Measurements from ENCODE around the gene RABEP2.
A peak's percentile ranks its signal among the peaks of the same experiment; 100 is the strongest.
"Not testable (repeated sequence)": the region's sequence is repeated elsewhere in the genome, so short reads cannot be mapped to it uniquely, and the experiment has no call there.

Gene RABEP2

GRCh38 chr16:28872952-28873351, 52.1 kb downstream of the RABEP2 start:
- Histone ChIP-seq H4K12ac (ENCODE audit: low read depth, low read length) (no peak overlapping the region), H2BK120ac (ENCODE audit: insufficient read depth, low read length, poor library complexity) (no peak overlapping the region), H4K8ac (ENCODE audit: low read depth, low read length) (no peak overlapping the region), H3K23ac (ENCODE audit: low read length) (no peak overlapping the region), H2BK12ac (ENCODE audit: low read length) (no peak overlapping the region), H3K18ac (ENCODE audit: low read length) (no peak overlapping the region), H3K4me3 (ENCODE audit: low read depth, low read length) (no peak overlapping the region), H3K27ac (ENCODE audit: low read depth, low read length) (no peak overlapping the region), H3K27me3 (ENCODE audit: insufficient read depth, low read length) (no peaks in the 10 kb centered on the region), H3K14ac (ENCODE audit: low read length) (no peak overlapping the region), H2AFZ (ENCODE audit: insufficient read depth, low read length, poor library complexity) (no peak overlapping the region), H3K4ac (ENCODE audit: low read depth, low read length) (no peak overlapping the region), H3K9ac (ENCODE audit: low read length) (no peak overlapping the region), H3K4me2 (ENCODE audit: low read length) (no peak overlapping the region), H3K79me2 (ENCODE audit: control insufficient read depth, insufficient read depth, low read length, poor library complexity) (no peaks in the 10 kb centered on the region), H2AK5ac (ENCODE audit: low read length) (no peak overlapping the region), H4K91ac (ENCODE audit: low read depth, low read length) (no peak overlapping the region), H3K4me1 (ENCODE audit: control insufficient read depth in 1 of 2, insufficient read depth in 2 of 2, low read length in 2 of 2) (no peaks in the 10 kb centered on the region), H3K36me3 (ENCODE audit: control insufficient read depth in 1 of 2, insufficient read depth in 2 of 2, low read length in 2 of 2) (peaks cover 60 to 63% of the 10 kb centered on the region in 2 experiments), H3K79me1 (ENCODE audit: low read length) (no peaks in the 10 kb centered on the region), H3K9me3 (ENCODE audit: insufficient read depth, low read depth, low read length) (no peaks in the 10 kb centered on the region), H2BK5ac (ENCODE audit: low read depth, low read length, poor library complexity) (no peak overlapping the region)
- DNase-seq = no peak
- no CpG with 5 or more reads among the region's 15 CpGs for WGBS (ENCODE audit: extremely low coverage, insufficient coverage, insufficient read length)

GRCh38 chr16:28869201-28869600, 55.8 kb downstream of the RABEP2 start:
- no peaks in the 10 kb centered on the region for H3K79me1 ChIP-seq (ENCODE audit: low read length)
- H3K23ac ChIP-seq (ENCODE audit: low read length) = no peak overlapping the region
- no peak overlapping the region for H3K27ac ChIP-seq (ENCODE audit: low read depth, low read length)
- no peak overlapping the region for H4K8ac ChIP-seq (ENCODE audit: low read depth, low read length)
- peaks cover 2% of the 10 kb centered on the region for H3K79me2 ChIP-seq (ENCODE audit: control insufficient read depth, insufficient read depth, low read length, poor library complexity)
- no peak overlapping the region for H2BK12ac ChIP-seq (ENCODE audit: low read length)
- H3K36me3 ChIP-seq (ENCODE audit: control insufficient read depth in 1 of 2, insufficient read depth in 2 of 2, low read length in 2 of 2) = peaks cover 70 to 75% of the 10 kb centered on the region in 2 experiments
- H3K4me2 ChIP-seq (ENCODE audit: low read length) = no peak overlapping the region
- H2AK5ac ChIP-seq (ENCODE audit: low read length) = no peak overlapping the region
- no peak overlapping the region for H3K4me3 ChIP-seq (ENCODE audit: low read depth, low read length)
- H3K27me3 ChIP-seq (ENCODE audit: insufficient read depth, low read length) = no peaks in the 10 kb centered on the region
- no peak overlapping the region for H3K14ac ChIP-seq (ENCODE audit: low read length)
- no peak overlapping the region for H2BK120ac ChIP-seq (ENCODE audit: insufficient read depth, low read length, poor library complexity)
- no peak overlapping the region for H2AFZ ChIP-seq (ENCODE audit: insufficient read depth, low read length, poor library complexity)
- H3K9ac ChIP-seq (ENCODE audit: low read length) = no peak overlapping the region
- H2BK5ac ChIP-seq (ENCODE audit: low read depth, low read length, poor library complexity) = no peak overlapping the region
- DNase-seq = no peak
- H3K4ac ChIP-seq (ENCODE audit: low read depth, low read length) = no peak overlapping the region
- H3K4me1 ChIP-seq (ENCODE audit: control insufficient read depth in 1 of 2, insufficient read depth in 2 of 2, low read length in 2 of 2) = peaks cover 3 to 4% of the 10 kb centered on the region in 2 experiments
- no peak overlapping the region for H3K18ac ChIP-seq (ENCODE audit: low read length)
- no CpG with 5 or more reads among the region's 11 CpGs for WGBS (ENCODE audit: extremely low coverage, insufficient coverage, insufficient read length)
- H4K12ac ChIP-seq (ENCODE audit: low read depth, low read length) = no peak overlapping the region
- no peak overlapping the region for H4K91ac ChIP-seq (ENCODE audit: low read depth, low read length)
- H3K9me3 ChIP-seq (ENCODE audit: insufficient read depth, low read depth, low read length) = no peaks in the 10 kb centered on the region

GRCh38 chr16:28867646-28868045, 57.4 kb downstream of the RABEP2 start:
- H3K23ac ChIP-seq (ENCODE audit: low read length); H3K79me2 ChIP-seq (ENCODE audit: control insufficient read depth, insufficient read depth, low read length, poor library complexity); H3K14ac ChIP-seq (ENCODE audit: low read length); H2AFZ ChIP-seq (ENCODE audit: insufficient read depth, low read length, poor library complexity); H3K9me3 ChIP-seq (ENCODE audit: insufficient read depth, low read depth, low read length); DNase-seq; H3K4me1 ChIP-seq (ENCODE audit: control insufficient read depth in 1 of 2, insufficient read depth in 2 of 2, low read length in 2 of 2); H4K8ac ChIP-seq (ENCODE audit: low read depth, low read length); H4K91ac ChIP-seq (ENCODE audit: low read depth, low read length); H3K79me1 ChIP-seq (ENCODE audit: low read length); H3K27ac ChIP-seq (ENCODE audit: low read depth, low read length); H3K18ac ChIP-seq (ENCODE audit: low read length); H3K4me2 ChIP-seq (ENCODE audit: low read length); H3K4me3 ChIP-seq (ENCODE audit: low read depth, low read length); H2BK12ac ChIP-seq (ENCODE audit: low read length); H3K27me3 ChIP-seq (ENCODE audit: insufficient read depth, low read length); H3K4ac ChIP-seq (ENCODE audit: low read depth, low read length); H2AK5ac ChIP-seq (ENCODE audit: low read length); H4K12ac ChIP-seq (ENCODE audit: low read depth, low read length); H2BK120ac ChIP-seq (ENCODE audit: insufficient read depth, low read length, poor library complexity); H3K9ac ChIP-seq (ENCODE audit: low read length); H2BK5ac ChIP-seq (ENCODE audit: low read depth, low read length, poor library complexity): not testable (repeated sequence)
- peaks cover 58 to 60% of the 10 kb centered on the region in 2 experiments for H3K36me3 ChIP-seq (ENCODE audit: control insufficient read depth in 1 of 2, insufficient read depth in 2 of 2, low read length in 2 of 2)
- WGBS (ENCODE audit: extremely low coverage, insufficient coverage, insufficient read length) = no CpG with 5 or more reads among the region's 9 CpGs

- peaks cover 54 to 56% of the 10 kb centered on the region in 2 experiments for H3K36me3 ChIP-seq (ENCODE audit: control insufficient read depth in 1 of 2, insufficient read depth in 2 of 2, low read length in 2 of 2)
- H3K27ac ChIP-seq (ENCODE audit: low read depth, low read length) = no peak overlapping the region
- no peak overlapping the region for H3K23ac ChIP-seq (ENCODE audit: low read length)
- H3K4ac ChIP-seq (ENCODE audit: low read depth, low read length) = no peak overlapping the region
- no peaks in the 10 kb centered on the region for H3K27me3 ChIP-seq (ENCODE audit: insufficient read depth, low read length)
- H2BK5ac ChIP-seq (ENCODE audit: low read depth, low read length, poor library complexity) = no peak overlapping the region
- no peak overlapping the region for H4K12ac ChIP-seq (ENCODE audit: low read depth, low read length)
- H3K9me3 ChIP-seq (ENCODE audit: insufficient read depth, low read depth, low read length) = no peaks in the 10 kb centered on the region
- H4K8ac ChIP-seq (ENCODE audit: low read depth, low read length) = no peak overlapping the region
- WGBS (ENCODE audit: extremely low coverage, insufficient coverage, insufficient read length) = no CpG with 5 or more reads among the region's 13 CpGs
- H3K9ac ChIP-seq (ENCODE audit: low read length) = no peak overlapping the region
- peaks cover 6% of the 10 kb centered on the region for H3K79me1 ChIP-seq (ENCODE audit: low read length)
- DNase-seq = peak; percentile 29 to 48
- H2BK12ac ChIP-seq (ENCODE audit: low read length) = no peak overlapping the region
- no peak overlapping the region for H3K4me3 ChIP-seq (ENCODE audit: low read depth, low read length)
- H3K14ac ChIP-seq (ENCODE audit: low read length) = no peak overlapping the region
- H4K91ac ChIP-seq (ENCODE audit: low read depth, low read length) = no peak overlapping the region
- no peak overlapping the region for H2AK5ac ChIP-seq (ENCODE audit: low read length)
- H2AFZ ChIP-seq (ENCODE audit: insufficient read depth, low read length, poor library complexity) = no peak overlapping the region
- peaks cover 4% of the 10 kb centered on the region in 2 experiments for H3K4me1 ChIP-seq (ENCODE audit: control insufficient read depth in 1 of 2, insufficient read depth in 2 of 2, low read length in 2 of 2)
- H2BK120ac ChIP-seq (ENCODE audit: insufficient read depth, low read length, poor library complexity) = no peak overlapping the region
- H3K4me2 ChIP-seq (ENCODE audit: low read length) = no peak overlapping the region
- no peak overlapping the region for H3K18ac ChIP-seq (ENCODE audit: low read length)
- peaks cover 10% of the 10 kb centered on the region for H3K79me2 ChIP-seq (ENCODE audit: control insufficient read depth, insufficient read depth, low read length, poor library complexity)
These were observed 57.8 kb downstream of the RABEP2 start for GRCh38 chr16:28867241-28867640.

Data from trophoblast cell (in vitro differentiated cells and primary cell).